Activated CD8-positive, alpha-beta T cell treated with anti-CD3 and anti-CD28 coated beads, Interleukin-2, amount 10 ng/mL, durations not matched to agents 7 days and 5 days (primary cell): ENCODE data around the gene DTD1. TPM values are rescaled to one million over a fixed set of nuclear protein-coding genes. Genes with fewer than 3 reads are reported as not detected.

Experiments
- ATAC-seq: fragments of 150-1000 bp; cut with Tn5 transposase; one replicate; pipeline ENCODE4 v1.10.0; 2021; ENCODE audit warnings: moderate library complexity
- CTCF ChIA-PET: fragments of 350-600 bp; sonication (Branson Sonifier 250); formaldehyde crosslinking; loops from one replicate; lab custom pipeline; 2021; ENCODE audit warnings: antibody characterized with exemption; lab: Charles Lee
- POLR2A ChIA-PET: fragments of 350-600 bp; sonication (Branson Sonifier 250); formaldehyde crosslinking; loops from one replicate; lab custom pipeline; 2021; ENCODE audit warnings: antibody characterized with exemption; lab: Charles Lee
- DNase-seq: peaks from one replicate; pipeline ENCODE4 v3.0.0-alpha.2; 2020
- H3K27ac Mint-ChIP-seq: one replicate; pipeline ENCODE4 v1.8.0; 2021; ENCODE audit warnings: mild to moderate bottlenecking, mixed read lengths
- H3K27me3 Mint-ChIP-seq: one replicate; pipeline ENCODE4 v1.8.0; 2021; ENCODE audit warnings: low read depth, mixed read lengths
- H3K36me3 Mint-ChIP-seq: one replicate; pipeline ENCODE4 v1.8.0; 2021; ENCODE audit warnings: low read depth, mixed read lengths
- H3K4me1 Mint-ChIP-seq: one replicate; pipeline ENCODE4 v1.8.0; 2021; ENCODE audit warnings: low read depth, mixed read lengths
- H3K4me3 Mint-ChIP-seq: one replicate; pipeline ENCODE4 v1.8.0; 2021; ENCODE audit warnings: mild to moderate bottlenecking, mixed read lengths
- H3K9me3 Mint-ChIP-seq: one replicate; pipeline ENCODE4 v1.8.0; 2022; ENCODE audit warnings: mixed read lengths; ENCODE audit not compliant: insufficient read depth
- total RNA-seq, 2 experiments: library from RNA; stranded (reverse); gene quantifications; one replicate each; pipeline ENCODE4 v1.2.3, GENCODE V29; 2021

Gene DTD1
- total RNA-seq, 2 experiments from 2014 or later: 25.9 to 28.5 TPM

DNA sequence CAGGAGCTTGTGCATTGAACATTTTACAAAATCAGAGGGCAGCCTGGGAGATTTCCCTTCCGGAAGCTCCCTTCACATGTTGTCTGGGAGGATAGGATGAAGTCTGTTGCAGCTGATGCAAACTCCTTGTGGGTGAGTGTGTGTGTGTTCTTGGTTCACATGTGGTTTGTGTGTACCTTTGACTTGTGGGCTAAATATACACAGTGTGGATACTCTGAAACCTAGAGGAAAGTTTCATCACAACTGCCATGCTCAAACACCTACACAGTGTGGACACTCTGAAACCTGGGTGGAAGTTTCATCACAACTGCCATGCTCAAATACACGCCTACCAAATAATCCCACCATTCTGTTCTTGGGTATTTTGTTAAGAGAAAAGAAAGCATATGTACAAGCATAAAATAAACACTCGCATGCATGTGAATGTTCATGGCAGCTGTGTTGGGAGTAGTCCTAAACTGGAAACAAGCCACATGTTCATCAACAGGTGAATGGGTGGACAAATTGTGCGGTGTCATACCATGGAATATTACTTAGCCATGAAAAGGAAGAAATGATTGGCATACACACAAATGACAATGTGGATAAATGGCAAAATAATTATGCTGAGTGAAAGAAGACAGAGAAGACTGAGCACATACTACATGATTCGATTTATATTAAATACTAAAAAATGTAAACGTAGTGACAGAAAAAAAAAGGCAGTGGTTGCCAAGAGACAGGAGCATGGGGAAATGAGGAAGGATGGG is 227.5 kb downstream of the DTD1 start:
- no peak overlapping the region for H3K4me3 Mint-ChIP-seq

More for the DNA sequence above, 227.5 kb downstream of the DTD1 start:
- Mint-ChIP-seq H3K36me3 (no peaks in the 10 kb centered on the region), H3K27me3 (no peaks in the 10 kb centered on the region), H3K27ac (no peak overlapping the region), H3K9me3 (no peaks in the 10 kb centered on the region), H3K4me1 (no peaks in the 10 kb centered on the region)
- CTCF ChIA-PET: no interaction called here
- ATAC-seq (no peak), DNase-seq (no peak)
- POLR2A ChIA-PET: no interaction called here

Other genes with a start within 250 kb of the DTD1 start
- 1 to 10 TPM; 1.4 to 1.6 TPM for gene DZANK1, start 121.0 kb upstream of the DTD1 start, total RNA-seq
- 1 to 10 TPM; 8.3 to 8.4 TPM for gene POLR3F, start 120.7 kb upstream of the DTD1 start, total RNA-seq
- 10 to 100 TPM; 10.6 to 10.8 TPM for gene RBBP9, start 90.8 kb upstream of the DTD1 start, total RNA-seq
- gene SEC23B, start 80.1 kb upstream of the DTD1 start, total RNA-seq: 10 to 100 TPM; 59.6 to 63.9 TPM
- gene SMIM26, start 20.6 kb upstream of the DTD1 start, total RNA-seq: 10 to 100 TPM; 41.9 to 51.0 TPM
- not detected for gene SCP2D1, start 225.7 kb downstream of the DTD1 start, total RNA-seq